Measurements from ENCODE around the gene POLE.

POLE gene

GRCh38 chr12:132618683-132619043 lies 68.5 kb downstream of the POLE start, which contains the start of gene P2RX2:
Gene P2RX2 (plus strand): TSS chr12:132618776. CDS start chr12:132618817, 41 bp downstream.
- DNase-seq (ENCODE audit: insufficient read length, low spot score) (no peak), FAIRE-seq (no peak)

GRCh38 chr12:132617822-132618682 lies 69.1 kb downstream of the POLE start:
- FAIRE-seq (no peak), DNase-seq (ENCODE audit: insufficient read length, low spot score) (no peak)

- FAIRE-seq (no peak), DNase-seq (ENCODE audit: insufficient read length, low spot score) (no peak)
These were observed 69.9 kb downstream of the POLE start for GRCh38 chr12:132617135-132617701.

GRCh38 chr12:132615579-132616038 lies 71.5 kb downstream of the POLE start:
- FAIRE-seq = no peak
- no peak for DNase-seq (ENCODE audit: insufficient read length, low spot score)

- FAIRE-seq = peak; percentile 40
- peak; percentile 88 for DNase-seq (ENCODE audit: insufficient read length, low spot score)
These were observed 72.1 kb downstream of the POLE start for GRCh38 chr12:132614861-132615578.

GRCh38 chr12:132614029-132614428 lies 73.1 kb downstream of the POLE start:
- DNase-seq (ENCODE audit: insufficient read length, low spot score) (no peak), FAIRE-seq (no peak)

GRCh38 chr12:132611620-132612019 lies 75.5 kb downstream of the POLE start:
- no peak for FAIRE-seq
- no peak for DNase-seq (ENCODE audit: insufficient read length, low spot score)

GRCh38 chr12:132610866-132611602 lies 76.1 kb downstream of the POLE start:
- DNase-seq (ENCODE audit: insufficient read length, low spot score) = no peak
- FAIRE-seq = no peak

- no peak for FAIRE-seq
- no peak for DNase-seq (ENCODE audit: insufficient read length, low spot score)
These were observed 76.9 kb downstream of the POLE start, which contains the start of gene LRCOL1 for GRCh38 chr12:132610051-132610759. Gene LRCOL1 (minus strand): TSS chr12:132610582. CDS start chr12:132606251, 4,331 bp downstream.

- FAIRE-seq = no peak
- DNase-seq (ENCODE audit: insufficient read length, low spot score) = no peak
These were observed 78.6 kb downstream of the POLE start for GRCh38 chr12:132608231-132609171.

GRCh38 chr12:132606927-132607326 lies 80.2 kb downstream of the POLE start:
- FAIRE-seq (no peak), DNase-seq (ENCODE audit: insufficient read length, low spot score) (no peak)

GRCh38 chr12:132606466-132606865 lies 80.7 kb downstream of the POLE start:
- FAIRE-seq = no peak
- no peak for DNase-seq (ENCODE audit: insufficient read length, low spot score)

GRCh38 chr12:132605892-132606291 lies 81.2 kb downstream of the POLE start:
- DNase-seq (ENCODE audit: insufficient read length, low spot score) (no peak), FAIRE-seq (no peak)

GRCh38 chr12:132604668-132605441 lies 82.3 kb downstream of the POLE start:
- FAIRE-seq = no peak

GRCh38 chr12:132604151-132604618 lies 83.0 kb downstream of the POLE start:
- no peak for FAIRE-seq
- no peak for DNase-seq (ENCODE audit: insufficient read length, low spot score)

More at GRCh38 chr12:132604668-132605441, 82.3 kb downstream of the POLE start:
- DNase-seq (ENCODE audit: insufficient read length, low spot score) = no peak

- DNase-seq (ENCODE audit: insufficient read length, low spot score) (no peak), FAIRE-seq (no peak)
These were observed 83.6 kb downstream of the POLE start for GRCh38 chr12:132603240-132604150.

All from HTR-8/SVneo (cell line).